Measurements from ENCODE around the gene TMTC1.

DNA sequence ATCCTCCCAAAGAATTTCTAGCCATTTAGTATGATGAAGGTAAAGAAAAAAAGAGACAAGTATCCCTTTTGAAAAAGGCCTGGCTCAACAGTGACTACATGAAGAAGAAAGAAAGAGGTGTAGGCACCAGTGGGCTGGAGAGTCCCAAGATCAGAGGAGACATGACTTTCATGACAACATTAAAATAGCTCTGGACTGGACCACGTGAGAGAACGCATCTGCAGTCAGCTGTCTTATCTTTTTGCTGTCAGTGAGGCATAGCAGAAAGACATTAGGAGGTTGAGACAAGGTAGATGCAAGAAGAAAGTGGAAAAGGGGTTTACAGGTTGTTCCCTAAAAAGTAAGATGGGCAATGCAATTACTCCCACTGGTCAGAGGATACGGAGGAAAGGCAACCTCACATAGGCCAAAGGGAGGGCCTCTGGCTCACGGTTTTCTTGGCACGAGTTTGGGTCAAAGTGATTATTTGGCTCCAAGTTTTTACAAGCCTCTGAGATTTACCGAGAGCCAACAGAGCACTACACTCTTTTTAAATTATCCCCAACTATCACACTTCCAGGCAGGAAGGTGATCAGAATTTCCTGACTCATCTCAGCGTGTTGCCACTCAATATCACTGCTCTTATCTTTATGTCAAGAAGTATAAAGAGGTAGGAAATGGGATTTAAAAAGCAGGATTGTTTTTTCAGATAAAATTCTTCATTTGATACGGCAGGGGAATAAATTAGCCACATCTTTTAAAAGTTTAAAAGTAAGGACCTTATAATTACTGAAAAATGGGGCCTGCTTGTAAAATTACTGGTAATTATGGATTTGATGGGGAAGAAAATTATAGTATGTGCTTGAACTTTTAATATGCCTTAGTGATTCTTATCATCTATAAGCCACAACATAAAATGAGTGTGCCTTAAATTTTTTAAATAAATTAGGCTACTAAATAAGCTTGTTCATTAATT, 29.2 kb downstream of the TMTC1 start:
- TF ChIP-seq CTCF (IDR thresholded peaks at IDR 0.05) (no peak), POLR2A (IDR thresholded peaks at IDR 0.05) (no peak)
